ENCODE data around the gene ME3. TPM values are rescaled to one million over a fixed set of nuclear protein-coding genes. Genes with fewer than 3 reads are reported as not detected.
"Not testable (repeated sequence)": the region's sequence is repeated elsewhere in the genome, so short reads cannot be mapped to it uniquely, and the experiment has no call there.

The ME3 gene
- polyA plus RNA-seq, 1 donor from 2014 or later, result not detected

DNA sequence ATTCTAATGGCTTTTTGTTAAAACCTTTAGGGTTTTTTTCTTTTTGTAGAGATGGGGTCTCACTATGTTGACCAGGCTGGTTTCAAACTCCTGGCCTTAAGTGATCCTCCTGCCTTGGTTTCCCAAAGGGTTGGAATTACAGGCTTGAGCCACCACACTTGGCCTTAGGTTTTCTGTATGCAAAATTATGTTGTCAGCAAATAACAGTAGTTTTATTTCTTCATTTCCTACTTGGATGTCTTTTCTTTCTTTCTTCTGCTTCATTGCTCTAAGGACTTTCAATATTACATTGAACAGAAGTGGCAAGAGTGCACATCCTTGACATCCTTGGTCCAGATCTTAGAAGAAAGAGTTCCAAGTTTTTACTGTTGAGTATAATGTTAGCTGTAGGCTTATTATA is 245.0 kb downstream of the ME3 start:
- Mint-ChIP-seq H3K27me3 (no peaks in the 10 kb centered on the region), H3K9me3 (peaks cover 2 to 11% (median 8%) of the 10 kb centered on the region in 3 donors), H3K36me3 (peaks cover 2% of the 10 kb centered on the region), H3K4me3 (no peak overlapping the region), H3K4me1 (peaks cover 0 to 1% (median 0%) of the 10 kb centered on the region in 3 donors), H3K27ac (no peak overlapping the region)

DNA sequence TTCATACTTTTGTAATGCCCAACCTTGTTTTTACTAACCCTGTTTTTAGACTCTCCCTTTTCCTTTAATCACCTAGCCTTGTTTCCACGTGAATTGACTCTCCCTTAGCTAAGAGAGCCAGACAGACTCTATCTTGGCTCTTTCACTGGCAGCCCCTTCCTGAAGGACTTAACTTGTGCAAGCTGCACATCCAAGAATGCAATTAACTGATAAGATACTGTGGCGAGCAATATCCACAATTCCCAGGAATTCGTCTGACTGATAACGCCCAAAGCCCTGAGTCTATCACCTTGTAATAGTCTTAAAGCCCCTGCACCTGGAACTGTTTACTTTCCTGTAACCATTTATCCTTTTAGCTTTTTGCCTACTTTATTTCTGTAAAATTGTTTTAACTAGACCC is 248.9 kb downstream of the ME3 start:
- peaks cover 0 to 11% (median 8%) of the 10 kb centered on the region in 3 donors for H3K9me3 Mint-ChIP-seq
- H3K27ac Mint-ChIP-seq, H3K4me3 Mint-ChIP-seq, H3K4me1 Mint-ChIP-seq, H3K27me3 Mint-ChIP-seq, H3K36me3 Mint-ChIP-seq: not testable (repeated sequence)

DNA sequence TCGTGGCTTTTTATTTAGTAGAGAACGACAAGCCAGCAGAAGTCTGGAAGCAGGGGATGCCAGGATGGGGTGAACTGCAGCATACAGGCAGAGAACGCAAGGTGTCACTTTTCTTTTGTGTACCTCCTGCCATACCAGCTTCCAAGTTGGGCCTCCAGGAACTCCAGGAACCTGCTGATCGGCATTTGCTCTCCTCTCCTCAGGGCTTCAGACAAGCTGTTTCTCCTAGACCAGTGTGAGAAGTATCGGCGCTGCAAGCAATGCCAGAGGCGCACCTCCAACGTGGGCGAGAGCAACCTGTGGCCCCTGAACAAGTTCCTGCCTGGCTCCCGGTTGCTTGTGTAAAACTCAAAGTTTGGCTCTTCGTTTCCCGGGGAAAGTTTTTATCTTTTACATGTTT is 250.0 kb downstream of the ME3 start:
- H3K36me3 Mint-ChIP-seq, result peaks cover 3% of the 10 kb centered on the region
- H3K9me3 Mint-ChIP-seq, result peaks cover 0 to 11% (median 7%) of the 10 kb centered on the region in 3 donors
- H3K27me3 Mint-ChIP-seq, result no peaks in the 10 kb centered on the region
- H3K4me3 Mint-ChIP-seq, result no peak overlapping the region
- H3K4me1 Mint-ChIP-seq, result peaks cover 0 to 1% (median 0%) of the 10 kb centered on the region in 3 donors
- no peak overlapping the region for H3K27ac Mint-ChIP-seq

DNA sequence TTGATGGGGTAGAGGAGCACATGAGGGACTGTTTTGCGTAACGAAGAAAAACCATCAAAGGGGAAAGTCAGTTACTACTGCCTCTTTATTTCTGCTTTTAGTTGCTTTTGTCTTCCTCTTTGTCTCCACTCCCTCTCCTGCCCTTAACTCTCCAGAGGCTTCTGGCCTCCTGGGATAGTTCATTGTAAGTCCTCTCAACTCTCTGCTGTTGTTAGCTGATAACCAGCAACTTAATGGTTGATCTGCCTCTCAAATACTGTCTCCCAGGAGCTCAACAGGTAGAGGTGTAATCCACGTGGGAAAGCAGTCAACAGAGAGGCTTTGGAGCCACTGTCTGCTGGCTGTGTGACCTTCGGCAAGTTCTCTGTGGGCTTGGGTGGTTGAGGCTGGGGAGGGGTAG is 250.5 kb downstream of the ME3 start:
- Mint-ChIP-seq H3K27ac (no peak overlapping the region), H3K36me3 (peaks cover 3% of the 10 kb centered on the region), H3K4me3 (no peak overlapping the region), H3K9me3 (peaks cover 0 to 11% (median 7%) of the 10 kb centered on the region in 3 donors), H3K27me3 (no peaks in the 10 kb centered on the region), H3K4me1 (peaks cover 0 to 1% (median 0%) of the 10 kb centered on the region in 3 donors)

GRCh38 chr11:86418917-86419316 is 253.5 kb downstream of the ME3 start:
- Mint-ChIP-seq H3K4me1 (peaks cover 0 to 1% (median 0%) of the 10 kb centered on the region in 3 donors), H3K36me3 (peaks cover 3% of the 10 kb centered on the region), H3K27me3 (no peaks in the 10 kb centered on the region), H3K27ac (no peak overlapping the region), H3K4me3 (no peak overlapping the region), H3K9me3 (no peaks in the 10 kb centered on the region)

DNA sequence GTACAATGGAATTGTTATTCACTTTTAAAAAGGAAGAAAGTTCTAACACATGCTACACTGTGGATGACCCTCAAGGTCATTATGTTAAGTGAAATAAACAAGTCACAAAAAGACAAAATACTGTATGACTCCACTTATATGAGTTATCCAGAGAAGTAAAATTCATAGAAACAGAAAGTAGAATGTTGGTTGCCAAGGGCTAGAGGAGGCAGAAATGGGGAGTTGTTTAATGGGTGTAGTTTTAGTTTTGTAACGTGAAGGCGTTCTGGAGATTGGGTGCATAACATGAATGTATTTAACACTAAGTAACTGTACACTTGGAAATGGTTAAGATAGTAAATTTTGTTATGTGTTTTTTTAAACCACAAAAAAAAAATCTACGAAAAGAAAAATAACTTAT is 253.9 kb downstream of the ME3 start:
- Mint-ChIP-seq H3K4me1 (peaks cover 0 to 1% (median 0%) of the 10 kb centered on the region in 3 donors), H3K27ac (no peak overlapping the region), H3K27me3 (no peaks in the 10 kb centered on the region), H3K9me3 (no peaks in the 10 kb centered on the region), H3K4me3 (no peak overlapping the region), H3K36me3 (peaks cover 3% of the 10 kb centered on the region)

GRCh38 chr11:86418106-86418505 is 254.3 kb downstream of the ME3 start:
- no peak overlapping the region for H3K4me3 Mint-ChIP-seq
- H3K4me1 Mint-ChIP-seq, result peaks cover 0 to 1% (median 0%) of the 10 kb centered on the region in 3 donors
- peaks cover 3% of the 10 kb centered on the region for H3K36me3 Mint-ChIP-seq
- H3K27me3 Mint-ChIP-seq, result no peaks in the 10 kb centered on the region
- no peak overlapping the region for H3K27ac Mint-ChIP-seq
- no peaks in the 10 kb centered on the region for H3K9me3 Mint-ChIP-seq

- not testable (repeated sequence) for H3K27me3 Mint-ChIP-seq, H3K4me1 Mint-ChIP-seq, H3K36me3 Mint-ChIP-seq, H3K27ac Mint-ChIP-seq, H3K9me3 Mint-ChIP-seq, H3K4me3 Mint-ChIP-seq
Measured at GRCh38 chr11:86416951-86417350, 255.5 kb downstream of the ME3 start.

DNA sequence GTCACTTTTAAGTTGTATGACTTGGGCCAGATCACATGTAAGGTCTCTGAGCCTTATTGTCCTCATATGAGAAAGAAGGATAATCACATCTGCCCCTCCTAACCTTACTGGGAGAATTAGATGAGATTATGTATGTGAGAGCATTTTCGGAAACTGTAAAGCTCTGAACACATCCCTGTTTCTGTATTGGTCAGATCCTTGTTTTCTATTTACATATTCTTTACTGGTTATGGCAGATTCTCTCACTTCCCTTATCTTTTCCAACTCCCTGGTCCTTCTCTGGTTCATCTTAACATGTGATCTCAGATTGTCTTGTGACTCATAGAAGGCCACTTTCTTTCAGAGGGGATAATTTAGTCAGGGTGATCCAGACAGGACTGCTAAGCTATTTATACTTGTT is 255.9 kb downstream of the ME3 start:
- Mint-ChIP-seq H3K9me3 (no peaks in the 10 kb centered on the region), H3K4me3 (no peak overlapping the region), H3K36me3 (peaks cover 2% of the 10 kb centered on the region), H3K27me3 (no peaks in the 10 kb centered on the region), H3K4me1 (peaks cover 0 to 1% (median 0%) of the 10 kb centered on the region in 3 donors), H3K27ac (no peak overlapping the region)

DNA sequence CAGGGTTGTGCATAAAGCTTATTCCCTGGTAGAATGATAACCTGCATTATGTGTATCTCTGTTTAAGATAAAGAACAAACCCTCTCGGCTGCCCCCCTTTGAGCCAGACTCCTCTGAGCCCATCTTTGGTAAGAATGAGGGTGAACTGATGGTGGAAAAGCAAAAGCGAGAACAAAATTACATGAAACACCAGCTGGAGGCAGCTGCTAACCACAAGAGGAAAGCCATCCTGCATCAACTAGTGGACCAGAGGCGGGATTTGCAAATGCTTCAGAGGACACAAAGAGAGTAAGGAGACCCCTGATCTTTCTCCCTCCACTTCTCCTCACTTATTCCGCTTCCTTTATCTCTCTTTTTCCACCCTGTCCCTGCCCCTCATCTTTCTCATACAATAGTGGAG is 257.4 kb downstream of the ME3 start:
- no peak overlapping the region for H3K27ac Mint-ChIP-seq
- no peak overlapping the region for H3K4me3 Mint-ChIP-seq
- peaks cover 5% of the 10 kb centered on the region for H3K36me3 Mint-ChIP-seq
- H3K27me3 Mint-ChIP-seq, result no peaks in the 10 kb centered on the region
- peaks cover 0 to 1% (median 0%) of the 10 kb centered on the region in 3 donors for H3K4me1 Mint-ChIP-seq
- no peaks in the 10 kb centered on the region for H3K9me3 Mint-ChIP-seq

DNA sequence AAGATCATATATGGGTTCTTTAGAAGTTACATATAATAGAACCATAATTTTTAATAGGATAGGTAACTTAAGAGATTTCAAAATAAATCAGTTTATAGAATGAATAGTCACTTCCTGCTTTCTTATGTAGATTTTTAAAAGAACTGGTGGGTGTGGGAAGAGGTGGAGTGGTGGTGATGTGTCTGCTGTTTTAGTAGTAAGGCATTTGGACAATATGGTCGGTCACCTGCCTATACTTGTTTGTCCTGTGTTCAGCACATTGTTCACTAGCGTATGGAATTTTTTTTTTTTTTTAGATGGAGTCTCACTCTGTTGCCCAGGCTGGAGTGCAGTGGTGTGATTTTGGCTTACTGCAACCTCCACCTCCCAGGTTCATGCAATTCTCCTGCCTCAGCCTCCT is 258.4 kb downstream of the ME3 start:
- Mint-ChIP-seq H3K9me3 (no peaks in the 10 kb centered on the region), H3K27ac (no peak overlapping the region), H3K36me3 (peaks cover 5% of the 10 kb centered on the region), H3K4me3 (no peak overlapping the region), H3K27me3 (no peaks in the 10 kb centered on the region), H3K4me1 (peaks cover 0 to 1% (median 0%) of the 10 kb centered on the region in 3 donors)

DNA sequence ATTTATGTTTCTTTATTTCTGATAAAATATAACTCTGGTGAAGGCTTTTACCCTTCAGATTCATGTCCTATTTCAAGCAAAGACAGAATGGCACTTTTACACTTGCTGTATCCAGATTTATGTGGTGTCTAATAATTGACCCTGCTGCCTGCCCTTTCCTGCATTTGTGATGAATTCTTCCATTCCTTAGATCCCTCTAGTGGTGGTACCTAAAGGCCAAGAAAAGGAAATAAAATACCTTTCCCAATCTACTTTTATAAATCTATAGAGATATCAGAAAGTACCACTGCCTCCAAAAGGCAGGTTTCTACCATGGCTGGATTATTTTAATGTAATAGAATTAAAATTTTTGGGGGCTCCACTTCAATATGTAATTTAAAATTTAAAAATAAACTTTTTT is 263.6 kb downstream of the ME3 start:
- H3K27me3 Mint-ChIP-seq, result no peaks in the 10 kb centered on the region
- H3K36me3 Mint-ChIP-seq, result peaks cover 5% of the 10 kb centered on the region
- no peak overlapping the region for H3K4me3 Mint-ChIP-seq
- H3K9me3 Mint-ChIP-seq, result no peaks in the 10 kb centered on the region
- no peak overlapping the region for H3K27ac Mint-ChIP-seq
- no peaks in the 10 kb centered on the region for H3K4me1 Mint-ChIP-seq

DNA sequence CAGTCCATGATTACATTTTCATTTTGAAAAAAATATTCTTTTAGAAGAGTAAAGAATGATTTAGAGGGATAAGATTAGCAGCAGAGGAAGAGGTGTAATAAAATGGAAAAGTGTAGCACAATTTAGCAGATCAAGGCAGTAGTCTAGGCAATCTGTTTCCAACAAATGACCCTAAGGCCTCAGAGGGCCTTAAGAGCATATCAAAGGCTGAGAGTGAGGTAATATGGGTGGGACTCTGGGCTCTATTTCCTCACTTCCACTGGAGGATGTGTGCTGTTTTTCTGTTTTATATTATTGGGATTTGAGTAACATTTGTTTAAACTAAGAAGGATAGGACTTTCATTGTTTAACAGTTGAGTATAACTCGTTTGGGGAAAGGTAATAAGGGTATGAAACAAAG is 269.0 kb downstream of the ME3 start:
- Mint-ChIP-seq H3K27ac (peak overlapping the region in 1 of 3 donors; percentile 32), H3K4me1 (no peaks in the 10 kb centered on the region), H3K9me3 (no peaks in the 10 kb centered on the region), H3K27me3 (no peaks in the 10 kb centered on the region), H3K36me3 (peaks cover 3% of the 10 kb centered on the region), H3K4me3 (no peak overlapping the region)

DNA sequence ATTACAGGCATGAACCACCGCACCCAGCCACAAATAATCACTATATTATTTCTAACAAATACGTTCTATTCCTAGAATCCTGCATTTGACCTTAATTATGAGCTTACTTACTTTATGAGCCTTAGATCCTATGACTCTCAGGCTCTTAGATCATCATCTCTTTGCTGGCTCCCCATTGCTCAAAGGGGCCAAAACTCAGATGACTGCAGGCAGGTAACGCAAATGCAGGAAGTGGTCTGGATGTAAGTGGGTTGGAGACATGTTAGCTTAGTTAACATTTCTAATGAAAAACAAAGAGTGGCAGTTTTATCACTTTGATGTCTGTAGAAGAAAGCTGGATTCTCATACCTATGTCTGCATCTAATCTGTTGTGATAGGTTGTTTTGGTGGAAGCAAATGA is 274.3 kb downstream of the ME3 start:
- no peak overlapping the region for H3K27ac Mint-ChIP-seq
- H3K27me3 Mint-ChIP-seq, result no peaks in the 10 kb centered on the region
- H3K36me3 Mint-ChIP-seq, result peaks cover 1% of the 10 kb centered on the region

DNA sequence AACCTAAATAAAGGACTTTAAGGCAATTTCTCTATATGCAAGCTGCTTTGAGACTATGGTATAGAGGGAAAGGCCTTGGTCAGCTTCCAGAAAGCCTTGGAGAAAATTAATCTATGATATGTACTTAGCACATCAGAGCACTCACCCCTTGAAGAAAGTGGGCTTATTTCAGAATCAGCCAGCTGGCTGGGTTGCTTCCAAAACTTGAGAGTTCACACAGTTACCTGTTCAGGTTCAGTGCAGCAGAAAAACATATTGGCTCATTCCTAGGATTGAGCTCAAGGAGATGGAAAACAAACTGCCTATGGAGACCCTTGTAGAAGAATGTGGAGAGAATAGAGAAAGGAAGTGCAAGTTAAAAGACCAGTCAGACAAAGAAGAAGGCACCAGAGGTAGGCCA is 275.1 kb downstream of the ME3 start:
- no peak overlapping the region for H3K27ac Mint-ChIP-seq
- no peaks in the 10 kb centered on the region for H3K4me1 Mint-ChIP-seq
- no peaks in the 10 kb centered on the region for H3K9me3 Mint-ChIP-seq
- H3K4me3 Mint-ChIP-seq, result no peak overlapping the region
- peaks cover 1% of the 10 kb centered on the region for H3K36me3 Mint-ChIP-seq
- no peaks in the 10 kb centered on the region for H3K27me3 Mint-ChIP-seq

More for the DNA sequence above, 274.3 kb downstream of the ME3 start:
- no peaks in the 10 kb centered on the region for H3K4me1 Mint-ChIP-seq
- no peak overlapping the region for H3K4me3 Mint-ChIP-seq
- H3K9me3 Mint-ChIP-seq, result no peaks in the 10 kb centered on the region

- H3K27me3 Mint-ChIP-seq, result no peaks in the 10 kb centered on the region
- H3K27ac Mint-ChIP-seq, result no peak overlapping the region
- H3K4me1 Mint-ChIP-seq, result no peaks in the 10 kb centered on the region
- no peaks in the 10 kb centered on the region for H3K36me3 Mint-ChIP-seq
- H3K4me3 Mint-ChIP-seq, result no peak overlapping the region
- no peaks in the 10 kb centered on the region for H3K9me3 Mint-ChIP-seq
Measured at GRCh38 chr11:86396396-86396795, 276.0 kb downstream of the ME3 start.

DNA sequence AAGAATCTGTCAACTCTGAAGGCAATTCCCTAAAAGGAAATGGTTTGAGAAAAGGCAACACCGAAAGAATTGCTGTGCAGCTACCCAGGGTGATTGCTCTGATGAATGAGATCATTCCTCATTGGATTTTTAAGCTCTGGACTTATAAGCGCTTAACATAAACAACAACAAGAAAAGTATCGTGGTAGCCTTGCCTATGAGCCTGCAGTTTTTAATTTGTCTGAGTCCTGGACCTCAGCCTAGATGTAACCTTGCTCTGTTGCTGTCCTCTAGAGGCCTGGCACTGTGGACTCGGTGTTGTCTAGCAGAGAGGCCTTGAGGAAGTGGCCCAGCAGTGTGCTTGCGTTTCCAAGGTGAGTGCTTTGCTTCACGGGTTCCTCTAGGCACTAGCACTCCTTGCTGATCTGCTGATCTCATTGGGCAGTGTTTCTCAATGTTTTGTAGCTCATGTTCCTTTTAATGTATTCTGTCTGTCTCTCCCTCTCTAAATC is 277.3 kb downstream of the ME3 start:
- no peaks in the 10 kb centered on the region for H3K9me3 Mint-ChIP-seq
- no peaks in the 10 kb centered on the region for H3K27me3 Mint-ChIP-seq
- H3K27ac Mint-ChIP-seq, result no peak overlapping the region
- H3K36me3 Mint-ChIP-seq, result no peaks in the 10 kb centered on the region
- H3K4me3 Mint-ChIP-seq, result no peak overlapping the region
- H3K4me1 Mint-ChIP-seq, result no peaks in the 10 kb centered on the region
